CD4-positive, alpha-beta T cell treated with Interleukin-10 for 1 hour (primary cell): Measurements from ENCODE around the gene APP.
"Not testable (repeated sequence)": the region's sequence is repeated elsewhere in the genome, so short reads cannot be mapped to it uniquely, and the experiment has no call there.

Source experiments
- DNase-seq: peaks from one replicate; pipeline ENCODE4 v3.0.0-alpha.2; 2020

Gene APP

GRCh38 chr21:26162081-26162480 is 8.5 kb downstream of the APP start:
- no peak for DNase-seq

DNA sequence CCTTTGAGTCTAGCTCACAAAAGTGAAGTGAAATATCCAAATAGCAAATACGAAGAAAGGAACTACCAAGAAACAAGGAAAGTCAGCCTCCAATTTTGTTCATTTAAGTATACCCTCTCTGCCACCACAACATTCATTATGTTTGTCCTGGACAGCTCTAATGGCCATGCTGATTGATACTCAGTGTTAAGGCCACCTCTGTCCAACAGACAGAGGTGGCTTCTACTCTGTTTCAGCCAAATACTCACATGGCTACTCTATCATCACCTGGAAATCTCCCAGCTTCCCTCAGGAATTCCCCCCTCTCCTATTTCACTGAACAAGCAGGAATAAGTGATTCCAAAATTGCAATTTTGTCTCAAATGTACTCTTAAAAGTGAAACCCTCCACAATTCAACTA is 10.7 kb downstream of the APP start:
- DNase-seq = no peak

- DNase-seq = no peak
Measured at GRCh38 chr21:26157801-26158200, 12.8 kb downstream of the APP start.

DNA sequence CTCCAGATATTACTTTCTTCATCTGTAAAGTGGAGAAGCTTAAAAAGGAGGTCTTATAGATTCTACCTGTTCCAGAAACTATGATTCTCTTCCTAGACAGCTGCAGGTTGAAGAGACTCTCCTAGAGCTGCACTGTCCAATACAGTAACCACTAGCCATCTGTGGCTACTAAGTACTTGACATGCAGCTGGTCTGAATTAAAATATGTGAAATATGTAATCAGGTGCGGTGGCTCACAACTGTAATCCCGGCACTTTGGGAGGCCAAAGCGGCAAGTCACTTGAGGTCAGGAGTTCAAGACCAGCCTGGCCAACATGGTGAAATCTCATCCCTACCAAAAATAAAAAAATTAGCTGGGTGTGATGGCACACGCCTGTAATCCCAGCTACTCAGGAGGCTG is 15.8 kb downstream of the APP start:
- no peak for DNase-seq

DNA sequence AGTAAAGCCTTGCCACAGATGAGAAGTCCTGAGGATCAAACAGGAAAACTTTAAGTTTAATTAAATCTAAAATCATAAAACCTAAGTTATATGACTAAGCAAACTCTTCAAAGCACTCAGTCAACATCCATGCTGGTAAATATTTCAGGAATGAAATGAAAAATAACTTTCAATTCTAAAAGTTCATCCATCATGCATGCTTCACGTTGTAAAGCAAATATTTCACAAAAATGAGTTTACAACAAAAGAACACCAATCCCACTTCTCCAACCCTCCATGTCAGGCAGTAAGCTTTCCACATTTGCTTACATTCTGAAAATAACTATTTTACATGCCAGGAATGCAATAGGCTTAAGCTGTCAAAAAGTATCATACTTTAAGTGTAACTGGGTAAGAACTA is 16.8 kb downstream of the APP start:
- DNase-seq = no peak

DNA sequence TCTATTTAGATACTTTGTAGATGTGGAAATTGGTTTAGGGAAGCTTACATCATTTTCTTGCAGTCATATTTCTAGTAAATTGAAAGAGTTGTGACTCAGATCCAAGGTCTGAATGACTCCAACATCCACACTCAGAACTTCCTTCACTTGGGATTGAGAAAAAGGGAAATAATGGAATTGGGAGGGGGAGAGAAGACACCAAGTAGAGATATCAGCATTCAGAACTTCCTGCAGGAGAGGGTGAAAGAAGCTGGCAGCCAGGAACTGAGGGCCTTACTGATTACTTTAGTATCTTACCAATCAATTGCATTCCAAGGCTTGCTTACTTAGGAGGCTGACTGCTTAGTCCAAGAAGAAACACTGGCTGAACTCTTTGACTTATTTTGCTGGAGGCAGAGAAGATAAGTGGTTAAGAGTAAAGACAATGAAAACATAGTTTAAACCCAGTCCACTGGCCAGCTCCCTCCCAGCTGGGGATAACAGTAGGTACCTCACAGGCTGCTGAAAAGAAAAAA is 21.7 kb downstream of the APP start:
- no peak for DNase-seq

- DNase-seq = peak; percentile 3
Measured at GRCh38 chr21:26148071-26148839, 22.3 kb downstream of the APP start.

- DNase-seq = no peak
Measured at GRCh38 chr21:26147535-26147934, 23.0 kb downstream of the APP start.

DNA sequence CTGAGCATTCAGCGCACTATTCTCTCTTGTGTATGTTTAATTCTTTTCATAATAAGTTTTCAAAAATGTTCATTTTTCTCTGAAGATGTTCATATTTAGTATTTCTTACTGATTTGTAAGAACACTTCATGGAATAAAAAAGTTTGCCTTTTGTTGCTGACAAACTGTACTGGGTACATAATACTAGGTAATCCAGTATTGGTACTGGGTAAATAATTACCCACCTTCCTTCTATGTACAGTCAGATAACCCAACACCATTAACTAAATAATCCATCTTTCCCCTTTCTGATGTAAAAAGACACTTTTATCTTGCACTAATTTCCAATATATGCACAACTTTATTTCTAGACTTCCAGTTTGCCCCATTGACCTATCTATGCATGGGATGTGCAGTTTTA is 23.9 kb downstream of the APP start:
- DNase-seq = no peak

DNA sequence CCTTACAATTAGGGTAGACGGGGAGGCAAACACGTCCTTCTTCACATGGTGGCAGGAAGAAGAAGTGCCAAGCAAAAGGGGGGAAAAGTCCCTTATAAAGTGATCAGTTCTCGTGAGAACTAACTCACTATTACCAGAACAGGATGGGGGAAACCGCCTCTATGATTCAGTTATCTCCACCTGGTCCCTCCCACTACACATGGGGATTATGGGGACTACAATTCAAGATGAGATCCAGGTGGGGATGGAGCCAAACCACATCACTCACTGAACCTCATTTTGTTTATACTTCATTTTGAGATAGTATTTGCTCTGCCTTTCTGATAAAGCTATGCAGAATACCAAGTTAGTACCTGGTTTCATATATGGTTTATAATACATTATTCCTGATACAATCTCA is 26.5 kb downstream of the APP start:
- no peak for DNase-seq

DNA sequence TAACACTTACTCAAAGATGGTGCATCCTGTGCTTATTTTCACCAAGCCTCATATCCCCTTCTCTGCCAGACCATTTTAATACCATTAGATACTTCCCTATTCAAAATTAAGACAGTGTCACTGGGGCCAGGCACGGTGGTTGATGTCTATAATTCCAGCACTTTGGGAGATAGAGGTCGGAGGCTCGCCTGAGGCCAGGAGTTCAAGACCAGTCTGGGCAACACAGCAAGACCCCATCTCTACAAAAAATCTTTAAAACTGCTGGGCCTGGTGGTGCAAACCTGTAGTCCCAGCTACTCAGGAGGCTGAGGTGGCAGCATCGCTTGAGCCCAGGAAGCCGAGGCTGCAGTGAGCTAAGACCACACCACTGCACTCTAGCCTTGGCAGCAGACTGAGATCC is 28.2 kb downstream of the APP start:
- no peak for DNase-seq

DNA sequence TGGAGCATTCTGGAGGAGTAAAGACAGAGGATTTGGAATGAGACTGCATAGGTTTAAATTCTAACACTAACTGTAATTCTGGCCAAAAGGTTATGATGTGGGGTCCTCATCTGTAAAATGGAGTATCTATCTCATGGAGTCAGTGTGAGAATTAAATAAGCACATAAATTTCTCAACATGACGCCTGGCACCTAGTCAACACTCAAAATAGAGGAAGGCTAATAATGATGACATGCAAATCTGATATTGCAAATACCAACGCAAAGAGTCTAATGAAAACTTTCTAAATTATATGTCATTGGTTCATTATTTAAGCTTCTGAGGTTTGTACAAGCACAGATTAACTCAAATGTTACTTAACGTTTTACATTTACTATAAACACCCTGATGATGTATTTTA is 29.6 kb downstream of the APP start:
- DNase-seq = no peak

- no peak for DNase-seq
Measured at GRCh38 chr21:26140164-26140579, 30.4 kb downstream of the APP start.

DNA sequence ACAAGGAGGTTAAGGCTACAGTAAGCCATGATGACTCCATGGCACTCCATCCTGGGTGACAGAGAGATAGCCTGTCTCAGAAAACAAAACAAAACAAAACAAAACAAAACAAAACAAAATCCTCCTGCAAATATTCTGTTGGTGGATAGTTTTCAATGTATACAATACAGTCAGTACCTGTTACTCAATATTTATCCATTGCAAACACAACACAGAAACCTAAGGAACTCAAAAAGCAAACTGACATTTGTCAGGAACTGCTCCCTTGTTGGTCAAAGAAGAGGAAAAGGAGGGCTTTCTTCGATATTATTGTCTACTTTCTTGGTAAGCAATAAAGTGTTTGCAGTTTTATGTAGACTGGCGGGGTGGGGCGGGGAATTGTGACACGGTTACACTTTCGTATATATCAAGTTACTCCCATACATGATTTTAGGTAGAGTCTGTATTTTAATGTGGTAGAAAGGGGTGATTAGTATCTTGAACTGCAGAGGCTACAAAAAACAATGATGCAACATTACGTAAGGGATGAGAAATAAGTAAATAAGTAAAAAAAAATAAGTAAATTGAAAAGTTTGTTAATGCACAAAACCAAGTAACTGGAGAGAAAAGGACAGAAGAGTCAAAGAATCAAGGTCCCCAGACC is 31.8 kb downstream of the APP start:
- no peak for DNase-seq

DNA sequence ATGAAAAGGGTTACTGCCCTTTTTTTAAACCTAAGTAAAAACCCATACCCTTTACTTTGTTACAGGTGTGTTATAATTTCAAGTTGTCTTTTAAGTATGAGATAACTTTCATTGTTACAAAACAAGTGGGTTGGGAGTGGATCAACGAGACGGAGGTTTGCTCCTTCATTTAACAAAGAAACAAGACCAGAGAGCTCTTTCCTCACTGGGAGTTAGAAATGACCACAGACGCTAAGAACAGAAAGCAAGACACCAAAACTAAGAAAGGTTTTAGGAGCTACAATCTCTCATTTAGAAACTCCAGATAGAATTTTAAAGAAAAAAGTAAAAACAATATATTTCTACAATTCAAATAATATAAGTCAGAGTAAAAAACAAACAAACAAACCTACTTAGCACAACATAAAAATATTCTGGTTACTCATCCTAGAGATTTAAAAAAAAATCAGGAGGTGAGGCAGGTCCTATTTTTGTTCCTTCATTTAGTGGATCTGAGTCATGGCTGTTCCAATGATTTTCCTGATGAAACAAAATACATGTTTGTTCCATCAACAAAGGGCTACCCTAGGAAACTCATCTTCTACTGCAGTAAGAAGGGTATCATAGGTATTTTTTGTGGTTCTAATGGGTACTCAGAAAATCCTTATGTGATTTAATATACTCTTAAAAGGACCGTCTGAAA is 33.0 kb downstream of the APP start:
- no peak for DNase-seq

GRCh38 chr21:26136671-26137070 is 33.9 kb downstream of the APP start:
- no peak for DNase-seq

GRCh38 chr21:26135520-26135919 is 35.0 kb downstream of the APP start:
- no peak for DNase-seq

GRCh38 chr21:26131554-26131953 is 39.0 kb downstream of the APP start:
- DNase-seq = no peak

DNA sequence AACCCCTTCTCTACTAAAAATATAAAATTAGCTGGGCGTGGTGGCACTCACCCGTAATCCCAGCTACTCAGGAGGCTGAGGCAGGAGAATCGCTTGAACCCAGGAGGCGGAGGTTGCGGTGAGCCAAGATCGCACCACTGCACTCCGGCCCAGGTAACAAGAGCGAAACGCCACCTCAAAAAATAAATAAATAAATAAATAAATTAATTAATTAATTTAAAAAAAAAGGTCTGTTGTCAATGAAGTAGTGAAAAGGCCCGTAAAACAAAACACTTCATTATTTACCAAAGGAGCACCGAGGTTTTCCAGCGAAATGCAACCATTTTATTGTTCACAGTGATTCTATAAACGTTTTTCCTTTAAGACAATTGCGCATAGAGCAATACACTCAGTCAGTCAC is 39.5 kb downstream of the APP start:
- DNase-seq = not testable (repeated sequence)

DNA sequence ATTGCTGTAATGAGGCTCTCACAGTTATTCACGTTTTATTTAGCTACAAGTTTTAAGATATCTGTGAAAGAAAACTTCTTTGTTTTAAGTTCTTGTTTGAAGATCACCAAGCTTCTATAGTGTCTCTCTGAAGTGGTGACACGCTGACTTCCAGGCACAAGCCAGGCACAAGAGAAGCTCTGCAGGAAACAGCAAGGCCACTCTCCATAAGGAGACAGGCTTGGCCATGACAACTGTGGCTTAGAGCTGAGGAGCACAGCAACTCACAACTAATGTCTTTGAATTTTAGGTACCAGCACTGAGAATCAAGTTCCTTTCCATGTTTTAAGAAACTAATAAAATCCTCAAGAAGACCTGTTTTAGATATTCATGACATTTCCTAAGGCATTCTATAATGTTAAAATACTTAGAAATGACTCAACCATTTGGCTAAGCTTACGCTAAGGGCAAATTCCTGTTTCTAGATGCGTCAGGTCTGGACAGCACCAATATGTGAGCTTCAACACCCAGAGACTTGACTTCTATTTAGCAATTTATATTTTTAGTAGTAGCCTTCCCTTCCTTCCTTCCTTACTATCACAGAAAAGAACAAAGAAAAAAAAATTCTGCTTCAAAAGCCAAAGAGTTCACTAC is 40.2 kb downstream of the APP start:
- no peak for DNase-seq

GRCh38 chr21:26127918-26128317 is 42.7 kb downstream of the APP start:
- DNase-seq = no peak

DNA sequence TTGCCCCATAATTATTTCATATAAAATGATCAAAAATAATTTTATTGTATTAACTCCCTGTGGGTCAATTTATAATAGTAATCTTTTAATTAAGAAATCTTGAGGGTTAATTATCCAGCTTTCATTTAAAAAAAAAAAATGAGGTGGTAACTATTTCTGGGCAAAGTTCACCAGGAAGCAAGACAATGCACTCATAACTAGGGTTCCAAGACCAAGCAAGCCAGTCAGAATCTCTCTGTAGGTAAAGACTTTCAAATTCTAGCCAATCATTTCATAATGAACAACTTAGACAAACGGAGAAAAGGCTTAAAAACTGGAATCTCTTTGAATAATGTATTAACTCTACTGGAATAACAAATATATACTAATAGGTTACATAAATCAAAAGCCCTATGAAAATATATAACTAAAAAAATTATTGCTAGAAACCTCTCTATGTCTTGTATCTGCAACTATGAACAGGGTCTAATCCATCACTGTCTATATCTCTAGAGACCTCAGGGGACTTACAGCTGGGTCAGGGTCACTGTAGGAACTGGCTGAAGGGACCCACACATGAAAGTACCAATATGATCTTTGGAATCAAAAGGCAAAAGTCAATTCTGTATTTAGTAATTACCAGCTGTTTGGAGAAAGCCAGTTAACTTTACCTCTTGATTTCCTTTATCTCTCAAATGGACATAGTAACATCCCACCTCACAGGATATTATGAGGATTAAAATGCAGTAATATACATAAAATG is 43.3 kb downstream of the APP start:
- no peak for DNase-seq

- no peak for DNase-seq
Measured at GRCh38 chr21:26126168-26126553, 44.4 kb downstream of the APP start.
